Endothelial cell of umbilical vein (primary cell): Measurements from ENCODE around the gene TUT1. TPM values are rescaled to one million over a fixed set of nuclear protein-coding genes. Genes with fewer than 3 reads are reported as not detected.

Experiments
- BruUV-seq: library from RNA; stranded (reverse); fragments of 400-500 nt; replicated peaks from 2 replicates; lab custom pipeline; 2021; lab: Mats Ljungman, UMichigan
- CTCF ChIA-PET: fragments of 300-600, 350-600 bp; sonication (Branson Sonifier 250); formaldehyde crosslinking; loops from one replicate; lab custom pipeline; 2021; ENCODE audit warnings: antibody characterized with exemption, inconsistent platforms; lab: Charles Lee
- POLR2A ChIA-PET: fragments of 300-600, 350-600 bp; sonication (Branson Sonifier 250); formaldehyde crosslinking; loops from one replicate; lab custom pipeline; 2021; ENCODE audit warnings: antibody characterized with exemption, inconsistent platforms; lab: Charles Lee
- DNase-seq: peaks from one replicate; pipeline ENCODE4 v3.0.0-alpha.2; 2011; ENCODE audit warnings: low read depth, low spot score
- FAIRE-seq: peaks from 2 replicates; lab custom pipeline; 2011; peaks lifted over from hg19 to GRCh38; lab: Jason Lieb, UNC
- H2AFZ ChIP-seq: 2 replicates; pipeline ENCODE4 v1.6.0; 2012; ENCODE audit warnings: low read depth, low read length, control low read depth, inconsistent platforms
- H3K27ac ChIP-seq: 2 replicates; pipeline ENCODE4 v1.5.1; 2011; ENCODE audit warnings: low read depth, mild to moderate bottlenecking, control low read depth, low read length, moderate library complexity; ENCODE audit not compliant: insufficient read depth
- H3K27me3 ChIP-seq, 2 experiments: 2 replicates each; pipeline versions ENCODE4 v1.6.0 to v1.6.1; 2011; ENCODE audit warnings: low read length in 2 of 2, mixed read lengths in 1 of 2; ENCODE audit not compliant: control insufficient read depth in 2 of 2, insufficient read depth in 2 of 2
- H3K36me3 ChIP-seq, 2 experiments: 2 replicates in 1 of 2; 3 replicates in 1 of 2; pipeline ENCODE4 v1.5.1; 2011; ENCODE audit warnings: low read length in 2 of 2, mild to moderate bottlenecking in 1 of 2, moderate library complexity in 1 of 2; ENCODE audit not compliant: control insufficient read depth in 2 of 2, insufficient read depth in 2 of 2; ENCODE audit errors: extremely low read depth in 1 of 2
- H3K4me1 ChIP-seq: 3 replicates; pipeline ENCODE4 v1.5.1; 2011; ENCODE audit warnings: mild to moderate bottlenecking, low read length; ENCODE audit not compliant: control insufficient read depth, insufficient read depth; ENCODE audit errors: extremely low read depth
- H3K4me2 ChIP-seq: 2 replicates; pipeline ENCODE4 v1.6.1; 2011; ENCODE audit warnings: low read length, control low read depth, mixed read lengths; ENCODE audit not compliant: insufficient read depth
- H3K4me3 ChIP-seq, 3 experiments: fragments of 200-600 bp in 1 of 3; sonication (generic), shearing (Covaris generic) in 1 of 3; replicated peaks in 1 of 3; 2 replicates each; pipeline ENCODE4 v1.5.1; 2011 to 2016; ENCODE audit warnings: control low read depth in 3 of 3, low read length in 3 of 3, mild to moderate bottlenecking in 2 of 3, inconsistent platforms in 1 of 3, low read depth in 1 of 3, moderate library complexity in 1 of 3; ENCODE audit not compliant: insufficient read depth in 1 of 3
- H3K79me2 ChIP-seq: 2 replicates; pipeline ENCODE4 v1.6.0; 2012; ENCODE audit warnings: low read length, inconsistent platforms; ENCODE audit not compliant: control insufficient read depth, insufficient read depth
- H3K9ac ChIP-seq: replicated peaks from 2 replicates; pipeline ENCODE3; 2011; ENCODE audit warnings: low read length, control low read depth; ENCODE audit not compliant: insufficient read depth; ENCODE audit errors: extremely low read depth
- H3K9me1 ChIP-seq: replicated peaks from 3 replicates; pipeline ENCODE4 v1.6.0; 2011; ENCODE audit warnings: mild to moderate bottlenecking, low read length; ENCODE audit not compliant: control insufficient read depth, insufficient read depth; ENCODE audit errors: extremely low read depth
- H3K9me3 ChIP-seq: replicated peaks from 2 replicates; pipeline ENCODE4 v1.5.1; 2012; ENCODE audit warnings: low read length, inconsistent platforms; ENCODE audit not compliant: control insufficient read depth, insufficient read depth
- H4K20me1 ChIP-seq: replicated peaks from 2 replicates; pipeline ENCODE3; 2011; ENCODE audit warnings: mild to moderate bottlenecking, low read length; ENCODE audit not compliant: control insufficient read depth, insufficient read depth; ENCODE audit errors: extremely low read depth
- EZH2 ChIP-seq: IDR thresholded peaks from 2 replicates; pipeline ENCODE4 v1.6.1; 2012; ENCODE audit warnings: borderline replicate concordance, low read depth, mild to moderate bottlenecking, moderate library complexity, low read length, inconsistent platforms; ENCODE audit not compliant: severe bottlenecking
- FOS ChIP-seq: IDR thresholded peaks from 2 replicates; pipeline ENCODE4 v1.6.1; 2011; ENCODE audit warnings: mild to moderate bottlenecking, low read length, moderate library complexity, borderline replicate concordance; ENCODE audit not compliant: insufficient read depth
- GATA2 ChIP-seq: IDR thresholded peaks from 2 replicates; pipeline ENCODE4 v1.7.0; 2011; ENCODE audit warnings: low read depth, mild to moderate bottlenecking, moderate library complexity, mixed read lengths, low read length; ENCODE audit not compliant: insufficient read length, insufficient read depth
- JUN ChIP-seq: IDR thresholded peaks from 2 replicates; pipeline ENCODE4 v1.6.1; 2011; ENCODE audit warnings: borderline replicate concordance, low read depth; ENCODE audit not compliant: insufficient read length, insufficient read depth
- MYC ChIP-seq: IDR thresholded peaks from one replicate; pipeline ENCODE4 v1.6.1; 2011; ENCODE audit warnings: mild to moderate bottlenecking, low read depth, low read length
- POLR2A ChIP-seq: IDR thresholded peaks from 2 replicates; pipeline ENCODE4 v1.6.1; 2012; ENCODE audit warnings: low read depth, mild to moderate bottlenecking, control low read depth, low read length
- POLR2AphosphoS5 ChIP-seq: IDR thresholded peaks from 2 replicates; pipeline ENCODE4 v1.6.1; 2012; ENCODE audit warnings: low read depth, mild to moderate bottlenecking, control low read depth, low read length, moderate library complexity; ENCODE audit not compliant: insufficient read depth
- dilution Hi-C: fragments of 300-500 bp; cut with MboI; formaldehyde crosslinking; loops from one replicate; pipeline ENCODE4 v1.15.0; 2019; ENCODE audit warnings: low sequenced_read_pairs; ENCODE audit not compliant: extremely low pct_ligation_motif_present
- intact Hi-C: fragments of 100-400 bp; cut with micrococcal nuclease; formaldehyde crosslinking; loops from one replicate; pipeline ENCODE4 v1.10.0; 2022
- polyA plus RNA-seq, 4 experiments: library from polyadenylated mRNA; depleted of rRNA in 3 of 4; stranded (reverse) in 3 of 4; unstranded in 1 of 4; fragments of >200 nt; gene quantifications; 2 replicates each; pipeline versions ENCODE4 v1.2.1 to v1.2.3, GENCODE V29; 2011 to 2012; ENCODE audit warnings: missing spikeins in 1 of 4
- total RNA-seq: library from RNA; stranded (reverse); gene quantifications from 2 replicates; pipeline ENCODE4 v1.2.3, GENCODE V29; 2021
- TF ChIP-seq, protein P1 (sequence below): IDR thresholded peaks from 2 replicates; pipeline ENCODE4 v1.6.1; 2011; ENCODE audit not compliant: insufficient read depth, insufficient read length
- TF ChIP-seq, protein P2 (sequence below), 2 donors: IDR thresholded peaks; 1 replicate in 1 of 2; 2 replicates in 1 of 2; pipeline ENCODE4 v1.5.1; 2011; ENCODE audit warnings: low read length in 2 of 2, mild to moderate bottlenecking in 2 of 2, moderate library complexity in 2 of 2, control low read depth in 1 of 2, inconsistent platforms in 1 of 2, low read depth in 1 of 2; ENCODE audit not compliant: insufficient read depth in 1 of 2; ENCODE audit errors: extremely low read depth in 1 of 2

TUT1 gene
- total and polyA plus RNA-seq, 2 donors (not counting 3 experiments of a cell fraction or from before 2014, with no cell fraction given) = 12.7 to 16.9 TPM

DNA sequence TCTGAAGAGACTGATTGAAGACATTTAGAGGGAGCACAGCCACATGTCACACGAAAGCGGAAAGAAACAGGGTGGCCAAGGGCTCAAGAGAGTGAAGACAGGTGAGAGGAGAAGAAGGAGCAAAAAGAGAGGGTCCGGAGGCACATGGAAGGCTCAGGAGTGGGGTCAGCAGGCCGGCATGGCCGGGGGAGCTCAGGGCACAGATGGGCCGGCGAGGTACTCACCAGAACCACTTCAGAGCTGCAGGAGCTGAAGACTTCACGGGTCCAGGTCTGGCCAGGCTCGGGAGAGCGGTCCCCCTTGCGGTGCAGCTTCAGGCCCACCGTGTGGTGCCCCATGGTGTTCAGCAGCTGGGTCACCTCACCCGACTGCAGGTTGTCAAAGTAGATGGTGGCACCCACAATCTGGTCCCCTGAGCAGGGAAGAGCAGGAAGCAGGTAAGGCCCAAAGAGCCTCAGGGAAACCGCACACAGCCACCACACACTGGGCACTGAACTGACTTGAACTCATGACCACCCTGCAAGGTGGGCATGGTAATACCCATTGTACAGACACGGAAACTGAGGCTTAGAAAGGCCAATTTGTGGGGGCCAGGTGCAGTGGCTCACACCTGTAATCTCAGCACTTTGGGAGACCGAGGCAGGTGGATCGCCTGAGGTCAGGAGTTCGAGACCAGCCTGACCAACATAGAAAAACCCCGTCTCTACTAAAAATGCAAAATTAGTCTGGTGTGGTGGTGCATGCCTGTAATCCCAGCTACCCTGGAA, 56.4 kb downstream of the TUT1 start:
- intact Hi-C loops = no loop called here
- BruUV-seq = no TSS peak
- Histone ChIP-seq H3K27me3 (no peaks in the 10 kb centered on the region), H3K9me1 (no peaks in the 10 kb centered on the region), H3K4me2 (no peak overlapping the region), H3K36me3 (peaks cover 26 to 45% of the 10 kb centered on the region in 2 experiments), H3K27ac (no peak overlapping the region), H3K9ac (no peak overlapping the region), H3K4me1 (peaks cover 13% of the 10 kb centered on the region), H3K79me2 (peaks cover 95% of the 10 kb centered on the region), H3K4me3 (no peak overlapping the region), H2AFZ (no peak overlapping the region), H4K20me1 (peaks cover 3% of the 10 kb centered on the region), H3K9me3 (no peaks in the 10 kb centered on the region)
- CTCF ChIA-PET = interaction anchor here (11.2 kb wide), 1 partner anchor 112 kb away, joined by 377 read pairs; no protein-coding TSS in a partner anchor
- TF ChIP-seq POLR2AphosphoS5 (no peak), JUN (no peak), MYC (no peak), POLR2A (no peak), EZH2 (no peak), GATA2 (no peak), FOS (no peak)
- TF ChIP-seq, protein P1, sequence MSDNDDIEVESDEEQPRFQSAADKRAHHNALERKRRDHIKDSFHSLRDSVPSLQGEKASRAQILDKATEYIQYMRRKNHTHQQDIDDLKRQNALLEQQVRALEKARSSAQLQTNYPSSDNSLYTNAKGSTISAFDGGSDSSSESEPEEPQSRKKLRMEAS = no peak
- TF ChIP-seq, protein P2, sequence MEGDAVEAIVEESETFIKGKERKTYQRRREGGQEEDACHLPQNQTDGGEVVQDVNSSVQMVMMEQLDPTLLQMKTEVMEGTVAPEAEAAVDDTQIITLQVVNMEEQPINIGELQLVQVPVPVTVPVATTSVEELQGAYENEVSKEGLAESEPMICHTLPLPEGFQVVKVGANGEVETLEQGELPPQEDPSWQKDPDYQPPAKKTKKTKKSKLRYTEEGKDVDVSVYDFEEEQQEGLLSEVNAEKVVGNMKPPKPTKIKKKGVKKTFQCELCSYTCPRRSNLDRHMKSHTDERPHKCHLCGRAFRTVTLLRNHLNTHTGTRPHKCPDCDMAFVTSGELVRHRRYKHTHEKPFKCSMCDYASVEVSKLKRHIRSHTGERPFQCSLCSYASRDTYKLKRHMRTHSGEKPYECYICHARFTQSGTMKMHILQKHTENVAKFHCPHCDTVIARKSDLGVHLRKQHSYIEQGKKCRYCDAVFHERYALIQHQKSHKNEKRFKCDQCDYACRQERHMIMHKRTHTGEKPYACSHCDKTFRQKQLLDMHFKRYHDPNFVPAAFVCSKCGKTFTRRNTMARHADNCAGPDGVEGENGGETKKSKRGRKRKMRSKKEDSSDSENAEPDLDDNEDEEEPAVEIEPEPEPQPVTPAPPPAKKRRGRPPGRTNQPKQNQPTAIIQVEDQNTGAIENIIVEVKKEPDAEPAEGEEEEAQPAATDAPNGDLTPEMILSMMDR (IDR thresholded peaks at IDR 0.05; ENCODE audit: extremely low read depth in 1 of 2, insufficient read depth in 1 of 2, low read depth in 1 of 2, low read length in 2 of 2) = no peak
- DNase-seq (no peak), FAIRE-seq (no peak)
- POLR2A ChIA-PET = no interaction called here
- dilution Hi-C loops = no loop called here
